GM21447 (cell line): ENCODE results near the gene APBA1.
"Not testable (repeated sequence)": the region's sequence is repeated elsewhere in the genome, so short reads cannot be mapped to it uniquely, and the experiment has no call there.

Source experiments
- ATAC-seq: cut with Tn5 transposase; IDR thresholded peaks from one replicate; pipeline ENCODE4 v1.9.1; 2021; ENCODE audit not compliant: unreplicated experiment

APBA1 gene

GRCh38 chr9:69609156-69609555, 63.0 kb downstream of the APBA1 start:
- no peak for ATAC-seq

- ATAC-seq = no peak
These were observed 66.1 kb downstream of the APBA1 start for GRCh38 chr9:69606089-69606488.

- ATAC-seq = no peak
These were observed 66.8 kb downstream of the APBA1 start for GRCh38 chr9:69605406-69605805.

- no peak for ATAC-seq
These were observed 67.5 kb downstream of the APBA1 start for GRCh38 chr9:69604568-69605219.

GRCh38 chr9:69603656-69604055, 68.5 kb downstream of the APBA1 start:
- ATAC-seq = no peak

GRCh38 chr9:69602773-69603172, 69.4 kb downstream of the APBA1 start:
- no peak for ATAC-seq

- no peak for ATAC-seq
These were observed 70.5 kb downstream of the APBA1 start for GRCh38 chr9:69601698-69602097.

- ATAC-seq = no peak
These were observed 71.7 kb downstream of the APBA1 start for GRCh38 chr9:69600314-69601047.

GRCh38 chr9:69599232-69599971, 72.8 kb downstream of the APBA1 start:
- ATAC-seq = no peak

GRCh38 chr9:69596906-69597305, 75.3 kb downstream of the APBA1 start:
- not testable (repeated sequence) for ATAC-seq

GRCh38 chr9:69594180-69594579, 78.0 kb downstream of the APBA1 start:
- no peak for ATAC-seq

- no peak for ATAC-seq
These were observed 78.4 kb downstream of the APBA1 start for GRCh38 chr9:69593756-69594155.

GRCh38 chr9:69593301-69593700, 78.9 kb downstream of the APBA1 start:
- ATAC-seq = no peak

- no peak for ATAC-seq
These were observed 81.9 kb downstream of the APBA1 start for GRCh38 chr9:69590266-69590665.

GRCh38 chr9:69589156-69589555, 83.0 kb downstream of the APBA1 start:
- no peak for ATAC-seq

GRCh38 chr9:69585571-69585970, 86.6 kb downstream of the APBA1 start:
- ATAC-seq = no peak

- no peak for ATAC-seq
These were observed 87.4 kb downstream of the APBA1 start for GRCh38 chr9:69584759-69585158.

- ATAC-seq = no peak
These were observed 88.4 kb downstream of the APBA1 start for GRCh38 chr9:69583645-69584234.

- ATAC-seq = no peak
These were observed 89.5 kb downstream of the APBA1 start for GRCh38 chr9:69582544-69583297.

GRCh38 chr9:69582018-69582417, 90.2 kb downstream of the APBA1 start:
- no peak for ATAC-seq
